ENCODE data around the gene B3GAT3.

DNA sequence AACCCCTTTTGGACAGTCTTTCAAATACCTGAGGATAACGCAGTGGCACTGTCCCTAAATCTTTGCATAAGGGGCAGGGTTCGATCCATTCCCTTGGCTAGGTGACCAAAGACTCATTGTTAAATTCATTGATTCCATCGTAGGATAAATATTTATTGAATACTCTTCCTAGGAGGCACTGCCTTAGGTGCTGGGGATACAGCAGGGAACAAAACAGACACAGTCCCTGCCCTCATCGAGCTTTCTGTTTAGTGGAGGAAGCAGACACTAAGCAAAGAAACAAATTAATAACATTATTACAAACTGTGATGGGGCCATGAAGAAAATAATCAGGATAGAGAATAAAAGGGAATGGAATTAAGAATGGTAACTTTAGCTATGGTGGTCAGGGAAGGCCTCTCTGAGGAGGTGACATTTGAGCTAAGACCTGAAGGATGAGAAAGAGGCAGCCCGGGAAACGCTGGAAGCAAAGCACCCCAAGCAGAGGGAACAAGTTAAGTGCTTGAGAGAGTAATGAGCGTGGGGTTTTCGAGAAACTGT lies 689 bp downstream of the B3GAT3 start:
- no peak for TF ChIP-seq POLR2A (IDR thresholded peaks at IDR 0.05)
- TF ChIP-seq EP300 (IDR thresholded peaks at IDR 0.05) = no peak
- TF ChIP-seq, protein P1, sequence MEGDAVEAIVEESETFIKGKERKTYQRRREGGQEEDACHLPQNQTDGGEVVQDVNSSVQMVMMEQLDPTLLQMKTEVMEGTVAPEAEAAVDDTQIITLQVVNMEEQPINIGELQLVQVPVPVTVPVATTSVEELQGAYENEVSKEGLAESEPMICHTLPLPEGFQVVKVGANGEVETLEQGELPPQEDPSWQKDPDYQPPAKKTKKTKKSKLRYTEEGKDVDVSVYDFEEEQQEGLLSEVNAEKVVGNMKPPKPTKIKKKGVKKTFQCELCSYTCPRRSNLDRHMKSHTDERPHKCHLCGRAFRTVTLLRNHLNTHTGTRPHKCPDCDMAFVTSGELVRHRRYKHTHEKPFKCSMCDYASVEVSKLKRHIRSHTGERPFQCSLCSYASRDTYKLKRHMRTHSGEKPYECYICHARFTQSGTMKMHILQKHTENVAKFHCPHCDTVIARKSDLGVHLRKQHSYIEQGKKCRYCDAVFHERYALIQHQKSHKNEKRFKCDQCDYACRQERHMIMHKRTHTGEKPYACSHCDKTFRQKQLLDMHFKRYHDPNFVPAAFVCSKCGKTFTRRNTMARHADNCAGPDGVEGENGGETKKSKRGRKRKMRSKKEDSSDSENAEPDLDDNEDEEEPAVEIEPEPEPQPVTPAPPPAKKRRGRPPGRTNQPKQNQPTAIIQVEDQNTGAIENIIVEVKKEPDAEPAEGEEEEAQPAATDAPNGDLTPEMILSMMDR (IDR thresholded peaks at IDR 0.05) = no peak
